ENCODE data around the gene JAK3. TPM values are rescaled to one million over a fixed set of nuclear protein-coding genes. Genes with fewer than 3 reads are reported as not detected.
A peak's percentile ranks its signal among the peaks of the same experiment; 100 is the strongest.

JAK3 gene
- total and polyA plus RNA-seq, 2 donors: 16.1 to 50.4 TPM

GRCh38 chr19:17879466-17879865 is 31.7 kb upstream of the JAK3 start:
- H3K4me1 ChIP-seq (ENCODE audit: control insufficient read depth in 2 of 2, insufficient read depth in 2 of 2, low read length in 2 of 2): no peaks in the 10 kb centered on the region
- H3K4me3 ChIP-seq (ENCODE audit: low read length in 2 of 2): no peak overlapping the region
- H3K27me3 ChIP-seq (ENCODE audit: control insufficient read depth in 2 of 2, insufficient read depth in 1 of 2, low read length in 1 of 2): peaks cover 2 to 13% of the 10 kb centered on the region in 2 donors
- H3K9me3 ChIP-seq (ENCODE audit: control insufficient read depth in 2 of 2, insufficient read depth in 1 of 2, low read length in 1 of 2): no peaks in the 10 kb centered on the region
- DNase-seq (ENCODE audit: low read depth in 6 of 9, low spot score in 9 of 9): no peak
- H3K36me3 ChIP-seq (ENCODE audit: control insufficient read depth in 2 of 2, insufficient read depth in 2 of 2, low read length in 1 of 2): no peaks in the 10 kb centered on the region
- 93% methylated on average over 7 of the region's 7 CpGs for WGBS
- no peak overlapping the region for H3K27ac ChIP-seq (ENCODE audit: low read depth in 1 of 2, low read length in 1 of 2)

GRCh38 chr19:17877696-17878095 is 29.9 kb upstream of the JAK3 start:
- H3K9me3 ChIP-seq (ENCODE audit: control insufficient read depth in 2 of 2, insufficient read depth in 1 of 2, low read length in 1 of 2): peaks cover 0 to 5% of the 10 kb centered on the region in 2 donors
- peaks cover 12 to 30% of the 10 kb centered on the region in 2 donors for H3K27me3 ChIP-seq (ENCODE audit: control insufficient read depth in 2 of 2, insufficient read depth in 1 of 2, low read length in 1 of 2)
- no peaks in the 10 kb centered on the region for H3K36me3 ChIP-seq (ENCODE audit: control insufficient read depth in 2 of 2, insufficient read depth in 2 of 2, low read length in 1 of 2)
- no peak for DNase-seq (ENCODE audit: low read depth in 6 of 9, low spot score in 9 of 9)
- 94% methylated on average over 16 of the region's 16 CpGs for WGBS
- no peak overlapping the region for H3K4me3 ChIP-seq (ENCODE audit: low read length in 2 of 2)
- H3K4me1 ChIP-seq (ENCODE audit: control insufficient read depth in 2 of 2, insufficient read depth in 2 of 2, low read length in 2 of 2): peaks cover 5 to 11% of the 10 kb centered on the region in 2 donors
- no peak overlapping the region for H3K27ac ChIP-seq (ENCODE audit: low read depth in 1 of 2, low read length in 1 of 2)

- peaks cover 34 to 60% of the 10 kb centered on the region in 2 donors for H3K27me3 ChIP-seq (ENCODE audit: control insufficient read depth in 2 of 2, insufficient read depth in 1 of 2, low read length in 1 of 2)
- H3K36me3 ChIP-seq (ENCODE audit: control insufficient read depth in 2 of 2, insufficient read depth in 2 of 2, low read length in 1 of 2): no peaks in the 10 kb centered on the region
- H3K4me3 ChIP-seq (ENCODE audit: low read length in 2 of 2): no peak overlapping the region
- peaks cover 0 to 8% of the 10 kb centered on the region in 2 donors for H3K9me3 ChIP-seq (ENCODE audit: control insufficient read depth in 2 of 2, insufficient read depth in 1 of 2, low read length in 1 of 2)
- H3K4me1 ChIP-seq (ENCODE audit: control insufficient read depth in 2 of 2, insufficient read depth in 2 of 2, low read length in 2 of 2): peaks cover 5 to 17% of the 10 kb centered on the region in 2 donors
- DNase-seq (ENCODE audit: low read depth in 6 of 9, low spot score in 9 of 9): no peak
- 93% methylated on average over 9 of the region's 9 CpGs for WGBS
- no peak overlapping the region for H3K27ac ChIP-seq (ENCODE audit: low read depth in 1 of 2, low read length in 1 of 2)
Observed at GRCh38 chr19:17874758-17875135, 27.0 kb upstream of the JAK3 start.

- WGBS: 15% methylated on average over 63 of the region's 63 CpGs
- no peaks in the 10 kb centered on the region for H3K36me3 ChIP-seq (ENCODE audit: control insufficient read depth in 2 of 2, insufficient read depth in 2 of 2, low read length in 1 of 2)
- peaks cover 34 to 67% of the 10 kb centered on the region in 2 donors for H3K27me3 ChIP-seq (ENCODE audit: control insufficient read depth in 2 of 2, insufficient read depth in 1 of 2, low read length in 1 of 2)
- peak in 3 of 9 donors; percentile 36 to 61 (median 45) for DNase-seq (ENCODE audit: low read depth in 6 of 9, low spot score in 9 of 9)
- peaks cover 5 to 17% of the 10 kb centered on the region in 2 donors for H3K4me1 ChIP-seq (ENCODE audit: control insufficient read depth in 2 of 2, insufficient read depth in 2 of 2, low read length in 2 of 2)
- peak overlapping the region; percentile 26 to 45 for H3K4me3 ChIP-seq (ENCODE audit: low read length in 2 of 2)
- H3K27ac ChIP-seq (ENCODE audit: low read depth in 1 of 2, low read length in 1 of 2): no peak overlapping the region
- peaks cover 0 to 8% of the 10 kb centered on the region in 2 donors for H3K9me3 ChIP-seq (ENCODE audit: control insufficient read depth in 2 of 2, insufficient read depth in 1 of 2, low read length in 1 of 2)
Observed at GRCh38 chr19:17873786-17874757, 26.3 kb upstream of the JAK3 start.

- peaks cover 34 to 78% of the 10 kb centered on the region in 2 donors for H3K27me3 ChIP-seq (ENCODE audit: control insufficient read depth in 2 of 2, insufficient read depth in 1 of 2, low read length in 1 of 2)
- peak overlapping the region in 1 of 2 donors; percentile 5 for H3K4me3 ChIP-seq (ENCODE audit: low read length in 2 of 2)
- no peaks in the 10 kb centered on the region for H3K36me3 ChIP-seq (ENCODE audit: control insufficient read depth in 2 of 2, insufficient read depth in 2 of 2, low read length in 1 of 2)
- H3K27ac ChIP-seq (ENCODE audit: low read depth in 1 of 2, low read length in 1 of 2): no peak overlapping the region
- H3K9me3 ChIP-seq (ENCODE audit: control insufficient read depth in 2 of 2, insufficient read depth in 1 of 2, low read length in 1 of 2): peaks cover 0 to 8% of the 10 kb centered on the region in 2 donors
- DNase-seq (ENCODE audit: low read depth in 6 of 9, low spot score in 9 of 9): peak in 1 of 9 donors; percentile 45
- 2% methylated on average over 61 of the region's 61 CpGs for WGBS
- H3K4me1 ChIP-seq (ENCODE audit: control insufficient read depth in 2 of 2, insufficient read depth in 2 of 2, low read length in 2 of 2): peaks cover 5 to 17% of the 10 kb centered on the region in 2 donors
Observed at GRCh38 chr19:17872251-17873001, 24.6 kb upstream of the JAK3 start.

GRCh38 chr19:17871878-17872250 is 24.1 kb upstream of the JAK3 start, which contains the start of gene SLC5A5:
Gene SLC5A5, plus strand, starts transcription at chr19:17871945. Its CDS starts 375 bp downstream, at chr19:17872320.
- Histone ChIP-seq H3K27ac (ENCODE audit: low read depth in 1 of 2, low read length in 1 of 2) (no peak within 1 kb of the TSS), H3K4me1 (ENCODE audit: control insufficient read depth in 2 of 2, insufficient read depth in 2 of 2, low read length in 2 of 2) (peaks cover 5 to 17% of the 10 kb centered on the region in 2 donors), H3K4me3 (ENCODE audit: low read length in 2 of 2) (peak within 1 kb of the TSS in 1 of 2 donors; percentile 5), H3K9me3 (ENCODE audit: control insufficient read depth in 2 of 2, insufficient read depth in 1 of 2, low read length in 1 of 2) (peaks cover 0 to 8% of the 10 kb centered on the region in 2 donors), H3K36me3 (ENCODE audit: control insufficient read depth in 2 of 2, insufficient read depth in 2 of 2, low read length in 1 of 2) (no peaks in the 10 kb centered on the region), H3K27me3 (ENCODE audit: control insufficient read depth in 2 of 2, insufficient read depth in 1 of 2, low read length in 1 of 2) (peaks cover 34 to 83% of the 10 kb centered on the region in 2 donors)
- DNase-seq (ENCODE audit: low read depth in 6 of 9, low spot score in 9 of 9): no peak
- 4% methylated on average over 26 of the region's 26 CpGs for WGBS

GRCh38 chr19:17871032-17871877 is 23.5 kb upstream of the JAK3 start:
- Histone ChIP-seq H3K27me3 (ENCODE audit: control insufficient read depth in 2 of 2, insufficient read depth in 1 of 2, low read length in 1 of 2) (peaks cover 34 to 83% of the 10 kb centered on the region in 2 donors), H3K36me3 (ENCODE audit: control insufficient read depth in 2 of 2, insufficient read depth in 2 of 2, low read length in 1 of 2) (no peaks in the 10 kb centered on the region), H3K4me1 (ENCODE audit: control insufficient read depth in 2 of 2, insufficient read depth in 2 of 2, low read length in 2 of 2) (peaks cover 5 to 17% of the 10 kb centered on the region in 2 donors), H3K9me3 (ENCODE audit: control insufficient read depth in 2 of 2, insufficient read depth in 1 of 2, low read length in 1 of 2) (peaks cover 0 to 8% of the 10 kb centered on the region in 2 donors), H3K27ac (ENCODE audit: low read depth in 1 of 2, low read length in 1 of 2) (no peak overlapping the region), H3K4me3 (ENCODE audit: low read length in 2 of 2) (no peak overlapping the region)
- DNase-seq (ENCODE audit: low read depth in 6 of 9, low spot score in 9 of 9): no peak
- WGBS: 74% methylated on average over 10 of the region's 10 CpGs

- 92% methylated on average over 11 of the region's 11 CpGs for WGBS
- no peak overlapping the region for H3K4me3 ChIP-seq (ENCODE audit: low read length in 2 of 2)
- peaks cover 0 to 8% of the 10 kb centered on the region in 2 donors for H3K9me3 ChIP-seq (ENCODE audit: control insufficient read depth in 2 of 2, insufficient read depth in 1 of 2, low read length in 1 of 2)
- no peak for DNase-seq (ENCODE audit: low read depth in 6 of 9, low spot score in 9 of 9)
- peaks cover 5 to 17% of the 10 kb centered on the region in 2 donors for H3K4me1 ChIP-seq (ENCODE audit: control insufficient read depth in 2 of 2, insufficient read depth in 2 of 2, low read length in 2 of 2)
- H3K36me3 ChIP-seq (ENCODE audit: control insufficient read depth in 2 of 2, insufficient read depth in 2 of 2, low read length in 1 of 2): peaks cover 8 to 9% of the 10 kb centered on the region in 2 donors
- H3K27me3 ChIP-seq (ENCODE audit: control insufficient read depth in 2 of 2, insufficient read depth in 1 of 2, low read length in 1 of 2): peaks cover 31 to 70% of the 10 kb centered on the region in 2 donors
- H3K27ac ChIP-seq (ENCODE audit: low read depth in 1 of 2, low read length in 1 of 2): no peak overlapping the region
Observed at GRCh38 chr19:17869114-17869608, 21.4 kb upstream of the JAK3 start.
